ENCODE measurements around the gene PPP4R3C. TPM values are rescaled to one million over a fixed set of nuclear protein-coding genes. Genes with fewer than 3 reads are reported as not detected.

PPP4R3C gene
- total and polyA plus RNA-seq, 2 of the 13 experiments (the other 11 are each of a cell fraction or from before 2014, with no cell fraction given): not detected

DNA sequence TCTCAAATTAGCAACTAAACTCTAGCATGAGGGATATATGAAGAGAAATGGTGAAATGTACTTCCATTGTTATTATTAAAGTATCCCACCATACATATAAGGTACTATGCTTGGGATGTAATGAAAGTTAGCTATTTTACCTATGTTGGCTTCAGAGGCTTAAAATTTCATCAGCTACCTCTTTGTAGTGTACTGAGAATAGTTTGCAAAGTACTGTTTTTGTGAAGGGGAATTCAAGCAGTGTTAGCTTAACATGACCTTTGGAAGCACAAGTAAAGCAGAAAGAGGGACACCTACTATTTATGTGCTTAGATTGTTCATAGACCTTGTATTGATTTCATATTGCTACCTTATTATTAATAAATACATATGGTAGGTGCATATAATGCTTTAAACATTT, 11.8 kb downstream of the PPP4R3C start (continued):
- TF ChIP-seq ZNF225 (CRISPR knock-in tag; IDR thresholded peaks at IDR 0.05) (no peak), RARA (CRISPR knock-in tag; IDR thresholded peaks at IDR 0.05) (no peak), TEAD3 (CRISPR knock-in tag; optimal IDR thresholded peaks at IDR 0.05; ENCODE audit: borderline replicate concordance) (no peak), ZC3H13 (CRISPR knock-in tag; IDR thresholded peaks at IDR 0.05) (no peak), ZNF766 (CRISPR knock-in tag; IDR thresholded peaks at IDR 0.05; ENCODE audit: borderline replicate concordance) (no peak), EHMT2 (IDR thresholded peaks at IDR 0.05; ENCODE audit: borderline replicate concordance, low read depth, low read length) (no peak), NFRKB (IDR thresholded peaks at IDR 0.05) (no peak), SRSF4 (IDR thresholded peaks at IDR 0.05; ENCODE audit: low read depth, low read length, poor library complexity, severe bottlenecking) (no peak), HMGA1 (CRISPR knock-in tag; conservative IDR thresholded peaks at IDR 0.05) (no peak), FOXA3 (CRISPR knock-in tag; IDR thresholded peaks at IDR 0.05) (peak; percentile 39; the same call in 1 of the 2 replicates), NCOA2 (CRISPR knock-in tag; IDR thresholded peaks at IDR 0.05) (peak; percentile 30; the same call in 1 of the 2 replicates), DMAP1 (CRISPR knock-in tag; IDR thresholded peaks at IDR 0.05) (no peak), ZNF431 (CRISPR knock-in tag; IDR thresholded peaks at IDR 0.05; ENCODE audit: borderline replicate concordance, low read depth) (no peak), KDM6A (CRISPR knock-in tag; IDR thresholded peaks at IDR 0.05; ENCODE audit: low read depth) (peak; percentile 33; the same call in 1 of the 2 replicates), MAFK (conservative IDR thresholded peaks at IDR 0.05 in 1 of 2, IDR thresholded peaks at IDR 0.05 in 1 of 2; ENCODE audit: low read length in 2 of 2) (no peak), GATAD2A (CRISPR knock-in tag; IDR thresholded peaks at IDR 0.05) (peak; percentile 48; the same call in 1 of the 2 replicates), KAT2B (IDR thresholded peaks at IDR 0.05; ENCODE audit: borderline replicate concordance, low read depth, low read length) (no peak), PRPF4 (IDR thresholded peaks at IDR 0.05; ENCODE audit: low read depth, low read length, poor library complexity, severe bottlenecking) (no peak), DR1 (CRISPR knock-in tag; IDR thresholded peaks at IDR 0.05) (no peak), CREB1 (IDR thresholded peaks at IDR 0.05) (no peak), CREB1 (CRISPR knock-in tag; IDR thresholded peaks at IDR 0.05) (peak; percentile 24; the same call in 1 of the 2 replicates)
- TF ChIP-seq, protein P1, sequence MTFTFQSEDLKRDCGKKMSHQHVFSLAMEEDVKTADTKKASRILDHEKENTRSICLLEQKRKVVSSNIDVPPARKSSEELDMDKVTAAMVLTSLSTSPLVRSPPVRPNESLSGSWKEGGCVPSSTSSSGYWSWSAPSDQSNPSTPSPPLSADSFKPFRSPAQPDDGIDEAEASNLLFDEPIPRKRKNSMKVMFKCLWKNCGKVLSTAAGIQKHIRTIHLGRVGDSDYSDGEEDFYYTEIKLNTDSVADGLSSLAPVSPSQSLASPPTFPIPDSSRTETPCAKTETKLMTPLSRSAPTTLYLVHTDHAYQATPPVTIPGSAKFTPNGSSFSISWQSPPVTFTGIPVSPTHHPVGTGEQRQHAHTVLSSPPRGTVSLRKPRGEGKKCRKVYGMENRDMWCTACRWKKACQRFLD (CRISPR knock-in tag; IDR thresholded peaks at IDR 0.05; ENCODE audit: borderline replicate concordance): no peak
- TF ChIP-seq, protein P2, sequence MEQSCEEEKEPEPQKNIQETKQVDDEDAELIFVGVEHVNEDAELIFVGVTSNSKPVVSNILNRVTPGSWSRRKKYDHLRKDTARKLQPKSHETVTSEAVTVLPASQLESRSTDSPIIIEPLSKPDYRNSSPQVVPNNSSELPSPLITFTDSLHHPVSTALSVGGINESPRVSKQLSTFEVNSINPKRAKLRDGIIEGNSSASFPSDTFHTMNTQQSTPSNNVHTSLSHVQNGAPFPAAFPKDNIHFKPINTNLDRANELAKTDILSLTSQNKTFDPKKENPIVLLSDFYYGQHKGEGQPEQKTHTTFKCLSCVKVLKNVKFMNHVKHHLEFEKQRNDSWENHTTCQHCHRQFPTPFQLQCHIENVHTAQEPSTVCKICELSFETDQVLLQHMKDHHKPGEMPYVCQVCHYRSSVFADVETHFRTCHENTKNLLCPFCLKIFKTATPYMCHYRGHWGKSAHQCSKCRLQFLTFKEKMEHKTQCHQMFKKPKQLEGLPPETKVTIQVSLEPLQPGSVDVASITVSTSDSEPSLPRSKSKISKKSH (CRISPR knock-in tag; IDR thresholded peaks at IDR 0.05; ENCODE audit: borderline replicate concordance): no peak
- TF ChIP-seq, protein P3, sequence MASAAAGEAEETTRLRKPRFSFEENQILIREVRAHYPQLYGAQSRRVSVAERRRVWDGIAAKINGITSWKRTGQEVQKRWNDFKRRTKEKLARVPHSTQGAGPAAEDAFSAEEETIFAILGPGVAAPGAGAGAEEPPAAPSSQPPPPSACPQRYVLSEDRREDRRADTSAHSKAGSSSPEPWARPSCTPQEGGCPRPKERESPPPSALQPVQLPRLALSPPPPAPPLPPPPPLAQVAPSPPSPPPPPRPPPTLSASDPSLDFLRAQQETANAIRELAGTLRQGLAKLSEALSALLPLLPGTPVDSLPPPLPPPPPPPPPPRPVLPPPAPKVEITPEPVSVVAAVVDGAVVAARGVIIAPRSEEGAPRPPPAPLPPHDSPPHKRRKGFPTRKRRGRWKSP (CRISPR knock-in tag; IDR thresholded peaks at IDR 0.05): no peak
- TF ChIP-seq, protein P4, sequence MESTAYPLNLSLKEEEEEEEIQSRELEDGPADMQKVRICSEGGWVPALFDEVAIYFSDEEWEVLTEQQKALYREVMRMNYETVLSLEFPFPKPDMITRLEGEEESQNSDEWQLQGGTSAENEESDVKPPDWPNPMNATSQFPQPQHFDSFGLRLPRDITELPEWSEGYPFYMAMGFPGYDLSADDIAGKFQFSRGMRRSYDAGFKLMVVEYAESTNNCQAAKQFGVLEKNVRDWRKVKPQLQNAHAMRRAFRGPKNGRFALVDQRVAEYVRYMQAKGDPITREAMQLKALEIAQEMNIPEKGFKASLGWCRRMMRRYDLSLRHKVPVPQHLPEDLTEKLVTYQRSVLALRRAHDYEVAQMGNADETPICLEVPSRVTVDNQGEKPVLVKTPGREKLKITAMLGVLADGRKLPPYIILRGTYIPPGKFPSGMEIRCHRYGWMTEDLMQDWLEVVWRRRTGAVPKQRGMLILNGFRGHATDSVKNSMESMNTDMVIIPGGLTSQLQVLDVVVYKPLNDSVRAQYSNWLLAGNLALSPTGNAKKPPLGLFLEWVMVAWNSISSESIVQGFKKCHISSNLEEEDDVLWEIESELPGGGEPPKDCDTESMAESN (CRISPR knock-in tag; conservative IDR thresholded peaks at IDR 0.05): no peak
- TF ChIP-seq, protein P5, sequence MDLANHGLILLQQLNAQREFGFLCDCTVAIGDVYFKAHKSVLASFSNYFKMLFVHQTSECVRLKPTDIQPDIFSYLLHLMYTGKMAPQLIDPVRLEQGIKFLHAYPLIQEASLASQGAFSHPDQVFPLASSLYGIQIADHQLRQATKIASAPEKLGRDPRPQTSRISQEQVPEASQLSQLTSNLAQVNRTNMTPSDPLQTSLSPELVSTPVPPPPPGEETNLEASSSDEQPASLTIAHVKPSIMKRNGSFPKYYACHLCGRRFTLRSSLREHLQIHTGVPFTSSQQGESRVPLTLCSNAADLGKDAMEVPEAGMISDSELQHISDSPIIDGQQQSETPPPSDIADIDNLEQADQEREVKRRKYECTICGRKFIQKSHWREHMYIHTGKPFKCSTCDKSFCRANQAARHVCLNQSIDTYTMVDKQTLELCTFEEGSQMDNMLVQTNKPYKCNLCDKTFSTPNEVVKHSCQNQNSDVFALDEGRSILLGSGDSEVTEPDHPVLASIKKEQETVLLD (CRISPR knock-in tag; IDR thresholded peaks at IDR 0.05; ENCODE audit: low read depth): no peak

Data from HepG2 (cell line).